ENCODE results near the gene DHX16.

- TF ChIP-seq CTCF (IDR thresholded peaks at IDR 0.05) (no peak), EZH2 (IDR thresholded peaks at IDR 0.05) (no peak), EZH2phosphoT487 (IDR thresholded peaks at IDR 0.05) (no peak)
Measured at GRCh38 chr6:30714263-30714662, 41.5 kb upstream of the DHX16 start.

All from neural progenitor cell (in vitro differentiated cells).